HEK293 (cell line): ENCODE measurements around the gene NECAB3.

Source experiments
- GLI2 ChIP-seq: fragments of 450-650 bp; formaldehyde crosslinking; IDR thresholded peaks from 2 replicates; pipeline ENCODE4; 2017; ENCODE audit warnings: missing biosample characterization, missing genetic modification characterization, low read depth, borderline replicate concordance
- GLIS1 ChIP-seq: fragments of 450-650 bp; formaldehyde crosslinking; IDR thresholded peaks from 2 replicates; pipeline ENCODE4 v1.5.1; 2016; ENCODE audit warnings: missing biosample characterization, missing genetic modification characterization
- HOXC10 ChIP-seq: sonication (generic); formaldehyde crosslinking; IDR thresholded peaks from 2 replicates; pipeline ENCODE4 v1.8.1; 2023; ENCODE audit warnings: mild to moderate bottlenecking, missing genetic modification reagents
- KLF8 ChIP-seq: fragments of 450-650 bp; formaldehyde crosslinking; IDR thresholded peaks from 2 replicates; pipeline ENCODE4 v1.5.1; 2016; ENCODE audit warnings: missing biosample characterization, missing genetic modification characterization
- KLF9 ChIP-seq: fragments of 450-650 bp; formaldehyde crosslinking; IDR thresholded peaks from 2 replicates; pipeline ENCODE4 v1.5.1; 2016; ENCODE audit warnings: missing biosample characterization, missing genetic modification characterization, low read depth
- OSR2 ChIP-seq: fragments of 450-650 bp; formaldehyde crosslinking; IDR thresholded peaks from 2 replicates; pipeline ENCODE4 v1.5.1; 2016; ENCODE audit warnings: missing biosample characterization, missing genetic modification characterization
- REPIN1 ChIP-seq: fragments of 450-650 bp; formaldehyde crosslinking; IDR thresholded peaks from 2 replicates; pipeline ENCODE4 v1.5.1; 2017; ENCODE audit warnings: missing biosample characterization, missing genetic modification characterization, low read depth
- SETDB1 ChIP-seq: IDR thresholded peaks from one replicate; pipeline ENCODE4 v1.6.1; 2017; ENCODE audit warnings: mild to moderate bottlenecking, low read length, moderate library complexity, mixed read lengths; ENCODE audit not compliant: insufficient read length
- ZBTB7A ChIP-seq: fragments of 450-650 bp; formaldehyde crosslinking; IDR thresholded peaks from 2 replicates; pipeline ENCODE4 v1.5.1; 2016; ENCODE audit warnings: low read depth, missing biosample characterization, missing genetic modification characterization
- ZNF169 ChIP-seq: fragments of 450-650 bp; formaldehyde crosslinking; IDR thresholded peaks from 2 replicates; pipeline ENCODE4 v1.5.1; 2016; ENCODE audit warnings: missing biosample characterization, missing genetic modification characterization
- ZNF2 ChIP-seq: fragments of 450-650 bp; formaldehyde crosslinking; IDR thresholded peaks from 2 replicates; pipeline ENCODE4 v1.5.1; 2016; ENCODE audit warnings: missing biosample characterization, missing genetic modification characterization
- ZNF202 ChIP-seq: fragments of 450-650 bp; formaldehyde crosslinking; IDR thresholded peaks from 2 replicates; pipeline ENCODE4 v1.5.1; 2016; ENCODE audit warnings: missing biosample characterization, missing genetic modification characterization, borderline replicate concordance
- ZNF221 ChIP-seq: fragments of 450-650 bp; formaldehyde crosslinking; IDR thresholded peaks from 2 replicates; pipeline ENCODE4 v1.5.1; 2017; ENCODE audit warnings: missing biosample characterization, missing genetic modification characterization, borderline replicate concordance
- ZNF223 ChIP-seq: fragments of 450-650 bp; formaldehyde crosslinking; IDR thresholded peaks from 2 replicates; pipeline ENCODE4 v1.5.1; 2016; ENCODE audit warnings: missing biosample characterization, missing genetic modification characterization
- ZNF302 ChIP-seq: fragments of 450-650 bp; formaldehyde crosslinking; IDR thresholded peaks from 2 replicates; pipeline ENCODE4 v1.5.1; 2016; ENCODE audit warnings: missing biosample characterization, missing genetic modification characterization, low read depth
- ZNF341 ChIP-seq: fragments of 450-650 bp; formaldehyde crosslinking; IDR thresholded peaks from 2 replicates; pipeline ENCODE4; 2016; ENCODE audit warnings: low read depth, missing biosample characterization, missing genetic modification characterization
- ZNF391 ChIP-seq: fragments of 450-650 bp; formaldehyde crosslinking; IDR thresholded peaks from 2 replicates; pipeline ENCODE4 v1.5.1; 2016; ENCODE audit warnings: low read depth, missing biosample characterization, missing genetic modification characterization, borderline replicate concordance
- ZNF473 ChIP-seq: fragments of 450-650 bp; formaldehyde crosslinking; IDR thresholded peaks from 2 replicates; pipeline ENCODE4 v1.5.1; 2017; ENCODE audit warnings: missing biosample characterization, missing genetic modification characterization
- ZNF48 ChIP-seq: fragments of 450-650 bp; formaldehyde crosslinking; IDR thresholded peaks from 2 replicates; pipeline ENCODE4 v1.5.1; 2016; ENCODE audit warnings: missing biosample characterization, missing genetic modification characterization
- ZNF521 ChIP-seq: fragments of 450-650 bp; formaldehyde crosslinking; IDR thresholded peaks from 2 replicates; pipeline ENCODE4 v1.5.1; 2017; ENCODE audit warnings: missing biosample characterization, mild to moderate bottlenecking, missing genetic modification characterization
- ZNF549 ChIP-seq: fragments of 450-650 bp; IDR thresholded peaks from 2 replicates; pipeline ENCODE4 v1.5.1; 2018; ENCODE audit warnings: missing biosample characterization, missing genetic modification characterization, mild to moderate bottlenecking, inconsistent platforms, moderate library complexity
- ZNF585B ChIP-seq: fragments of 450-650 bp; formaldehyde crosslinking; IDR thresholded peaks from 2 replicates; pipeline ENCODE4 v1.5.1; 2016; ENCODE audit warnings: missing biosample characterization, missing genetic modification characterization
- ZNF623 ChIP-seq: fragments of 450-650 bp; formaldehyde crosslinking; IDR thresholded peaks from 2 replicates; pipeline ENCODE4 v1.5.1; 2016; ENCODE audit warnings: missing biosample characterization, missing genetic modification characterization
- ZNF629 ChIP-seq: fragments of 450-650 bp; formaldehyde crosslinking; IDR thresholded peaks from 2 replicates; pipeline ENCODE4 v1.5.1; 2017; ENCODE audit warnings: missing biosample characterization, missing genetic modification characterization
- ZNF776 ChIP-seq: fragments of 450-650 bp; formaldehyde crosslinking; IDR thresholded peaks from 2 replicates; pipeline ENCODE4 v1.5.0; 2017; ENCODE audit warnings: missing biosample characterization, missing genetic modification characterization, borderline replicate concordance
- ZNF792 ChIP-seq: fragments of 450-650 bp; formaldehyde crosslinking; IDR thresholded peaks from 2 replicates; pipeline ENCODE4 v1.5.1; 2016; ENCODE audit warnings: missing biosample characterization, missing genetic modification characterization
- TF ChIP-seq, protein P1 (sequence below): fragments of 450-650 bp; formaldehyde crosslinking; IDR thresholded peaks from 2 replicates; pipeline ENCODE4 v1.5.1; 2017; ENCODE audit warnings: missing biosample characterization, missing genetic modification characterization
- TF ChIP-seq, protein P2 (sequence below): fragments of 450-650 bp; formaldehyde crosslinking; IDR thresholded peaks from 2 replicates; pipeline ENCODE4 v1.5.1; 2016; ENCODE audit warnings: missing biosample characterization, missing genetic modification characterization
- TF ChIP-seq, protein P3 (sequence below): sonication (generic); formaldehyde crosslinking; IDR thresholded peaks from 2 replicates; pipeline ENCODE4 v1.8.1; 2022; ENCODE audit warnings: mild to moderate bottlenecking, moderate library complexity, missing genetic modification reagents
- TF ChIP-seq, protein P4 (sequence below): fragments of 450-650 bp; formaldehyde crosslinking; IDR thresholded peaks from 2 replicates; pipeline ENCODE4 v1.5.0; 2017; ENCODE audit warnings: missing biosample characterization, missing genetic modification characterization, borderline replicate concordance
- TF ChIP-seq, protein P5 (sequence below): fragments of 450-650 bp; formaldehyde crosslinking; IDR thresholded peaks from 2 replicates; pipeline ENCODE4 v1.5.1; 2017; ENCODE audit warnings: missing biosample characterization, missing genetic modification characterization

NECAB3 gene

DNA sequence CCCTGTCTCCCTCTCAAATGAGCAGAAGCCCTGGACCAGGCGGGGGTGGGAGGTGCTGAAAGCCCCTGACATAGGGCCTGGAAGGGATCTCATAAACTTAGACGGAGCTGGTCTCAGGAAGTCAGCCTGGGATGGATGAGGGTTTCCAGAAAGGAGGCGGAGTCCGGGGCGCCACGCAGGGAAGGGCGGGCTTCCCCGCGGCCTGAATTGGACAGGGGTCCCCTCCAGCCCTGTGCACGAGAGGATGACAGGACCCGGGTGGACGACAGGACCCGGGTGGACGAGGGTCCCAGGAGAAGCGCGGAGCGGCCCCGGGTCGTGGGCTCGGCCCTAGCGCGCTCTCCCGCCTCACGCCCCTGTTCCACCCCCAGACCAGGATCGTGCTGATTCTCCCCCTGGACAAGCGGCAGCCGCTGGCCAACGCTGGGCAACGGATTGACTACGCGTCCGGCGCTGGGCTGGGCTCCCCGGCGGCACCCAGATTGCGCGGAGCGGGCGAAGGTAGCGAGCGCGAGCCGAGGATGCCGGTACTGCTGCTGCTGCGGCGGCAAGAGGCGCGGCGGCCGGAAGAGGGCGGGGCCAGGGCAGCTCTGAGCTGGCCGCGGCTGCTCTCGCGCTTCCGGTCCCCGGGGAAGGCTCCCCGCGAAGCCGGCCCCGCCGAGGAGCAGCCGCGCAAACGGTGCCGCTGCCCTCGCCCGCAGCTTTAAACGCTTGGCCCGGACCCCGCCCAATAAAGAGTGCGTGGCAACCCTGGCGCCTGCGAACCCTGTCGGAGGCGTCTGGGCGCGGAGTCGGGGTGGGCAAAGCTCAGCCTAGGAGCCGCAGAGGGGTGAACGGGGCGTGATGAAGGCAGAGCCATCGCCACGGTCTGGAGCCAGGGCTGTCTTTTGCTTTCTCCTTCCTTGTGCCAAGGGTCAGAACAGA is 10.8 kb downstream of the NECAB3 start (continued):
- TF ChIP-seq, protein P1, sequence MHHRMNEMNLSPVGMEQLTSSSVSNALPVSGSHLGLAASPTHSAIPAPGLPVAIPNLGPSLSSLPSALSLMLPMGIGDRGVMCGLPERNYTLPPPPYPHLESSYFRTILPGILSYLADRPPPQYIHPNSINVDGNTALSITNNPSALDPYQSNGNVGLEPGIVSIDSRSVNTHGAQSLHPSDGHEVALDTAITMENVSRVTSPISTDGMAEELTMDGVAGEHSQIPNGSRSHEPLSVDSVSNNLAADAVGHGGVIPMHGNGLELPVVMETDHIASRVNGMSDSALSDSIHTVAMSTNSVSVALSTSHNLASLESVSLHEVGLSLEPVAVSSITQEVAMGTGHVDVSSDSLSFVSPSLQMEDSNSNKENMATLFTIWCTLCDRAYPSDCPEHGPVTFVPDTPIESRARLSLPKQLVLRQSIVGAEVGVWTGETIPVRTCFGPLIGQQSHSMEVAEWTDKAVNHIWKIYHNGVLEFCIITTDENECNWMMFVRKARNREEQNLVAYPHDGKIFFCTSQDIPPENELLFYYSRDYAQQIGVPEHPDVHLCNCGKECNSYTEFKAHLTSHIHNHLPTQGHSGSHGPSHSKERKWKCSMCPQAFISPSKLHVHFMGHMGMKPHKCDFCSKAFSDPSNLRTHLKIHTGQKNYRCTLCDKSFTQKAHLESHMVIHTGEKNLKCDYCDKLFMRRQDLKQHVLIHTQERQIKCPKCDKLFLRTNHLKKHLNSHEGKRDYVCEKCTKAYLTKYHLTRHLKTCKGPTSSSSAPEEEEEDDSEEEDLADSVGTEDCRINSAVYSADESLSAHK (tag by site-specific recombination) = no peak
- TF ChIP-seq, protein P2, sequence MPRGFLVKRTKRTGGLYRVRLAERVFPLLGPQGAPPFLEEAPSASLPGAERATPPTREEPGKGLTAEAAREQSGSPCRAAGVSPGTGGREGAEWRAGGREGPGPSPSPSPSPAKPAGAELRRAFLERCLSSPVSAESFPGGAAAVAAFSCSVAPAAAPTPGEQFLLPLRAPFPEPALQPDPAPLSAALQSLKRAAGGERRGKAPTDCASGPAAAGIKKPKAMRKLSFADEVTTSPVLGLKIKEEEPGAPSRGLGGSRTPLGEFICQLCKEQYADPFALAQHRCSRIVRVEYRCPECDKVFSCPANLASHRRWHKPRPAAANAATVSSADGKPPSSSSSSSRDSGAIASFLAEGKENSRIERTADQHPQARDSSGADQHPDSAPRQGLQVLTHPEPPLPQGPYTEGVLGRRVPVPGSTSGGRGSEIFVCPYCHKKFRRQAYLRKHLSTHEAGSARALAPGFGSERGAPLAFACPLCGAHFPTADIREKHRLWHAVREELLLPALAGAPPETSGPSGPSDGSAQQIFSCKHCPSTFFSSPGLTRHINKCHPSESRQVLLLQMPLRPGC = peak; percentile 35; the same call in 1 of the 2 replicates
- TF ChIP-seq GLIS1 (tag by site-specific recombination) (peak; percentile 81), ZNF521 (tag by site-specific recombination) (no peak), ZNF202 (tag by site-specific recombination) (no peak), ZNF792 (tag by site-specific recombination) (no peak), ZNF169 (tag by site-specific recombination) (no peak), SETDB1 (no peak), ZNF776 (tag by site-specific recombination) (no peak), ZBTB7A (tag by site-specific recombination) (peak; percentile 73), ZNF2 (tag by site-specific recombination) (peak; percentile 65; the same call in 1 of the 2 replicates), ZNF341 (tag by site-specific recombination) (peak; percentile 79), ZNF549 (no peak), HOXC10 (CRISPR knock-in tag) (no peak), KLF8 (tag by site-specific recombination) (peak; percentile 72; the same call in 1 of the 2 replicates), REPIN1 (tag by site-specific recombination) (0 out of 2 replicates have a peak, but pooled peaks have one; percentile 33), GLI2 (tag by site-specific recombination) (no peak), ZNF585B (tag by site-specific recombination) (no peak), ZNF48 (no peak), KLF9 (peak; percentile 71), ZNF223 (tag by site-specific recombination) (no peak), ZNF221 (tag by site-specific recombination) (no peak), ZNF629 (tag by site-specific recombination) (no peak; the same call in none of the 2 replicates), ZNF473 (tag by site-specific recombination) (no peak), ZNF623 (no peak), ZNF302 (tag by site-specific recombination) (no peak), ZNF391 (no peak), OSR2 (tag by site-specific recombination) (no peak)
- TF ChIP-seq, protein P3, sequence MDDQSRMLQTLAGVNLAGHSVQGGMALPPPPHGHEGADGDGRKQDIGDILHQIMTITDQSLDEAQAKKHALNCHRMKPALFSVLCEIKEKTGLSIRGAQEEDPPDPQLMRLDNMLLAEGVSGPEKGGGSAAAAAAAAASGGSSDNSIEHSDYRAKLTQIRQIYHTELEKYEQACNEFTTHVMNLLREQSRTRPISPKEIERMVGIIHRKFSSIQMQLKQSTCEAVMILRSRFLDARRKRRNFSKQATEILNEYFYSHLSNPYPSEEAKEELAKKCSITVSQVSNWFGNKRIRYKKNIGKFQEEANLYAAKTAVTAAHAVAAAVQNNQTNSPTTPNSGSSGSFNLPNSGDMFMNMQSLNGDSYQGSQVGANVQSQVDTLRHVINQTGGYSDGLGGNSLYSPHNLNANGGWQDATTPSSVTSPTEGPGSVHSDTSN (CRISPR knock-in tag) = 0 out of 2 replicates have a peak, but pooled peaks have one; percentile 34
- TF ChIP-seq, protein P4, sequence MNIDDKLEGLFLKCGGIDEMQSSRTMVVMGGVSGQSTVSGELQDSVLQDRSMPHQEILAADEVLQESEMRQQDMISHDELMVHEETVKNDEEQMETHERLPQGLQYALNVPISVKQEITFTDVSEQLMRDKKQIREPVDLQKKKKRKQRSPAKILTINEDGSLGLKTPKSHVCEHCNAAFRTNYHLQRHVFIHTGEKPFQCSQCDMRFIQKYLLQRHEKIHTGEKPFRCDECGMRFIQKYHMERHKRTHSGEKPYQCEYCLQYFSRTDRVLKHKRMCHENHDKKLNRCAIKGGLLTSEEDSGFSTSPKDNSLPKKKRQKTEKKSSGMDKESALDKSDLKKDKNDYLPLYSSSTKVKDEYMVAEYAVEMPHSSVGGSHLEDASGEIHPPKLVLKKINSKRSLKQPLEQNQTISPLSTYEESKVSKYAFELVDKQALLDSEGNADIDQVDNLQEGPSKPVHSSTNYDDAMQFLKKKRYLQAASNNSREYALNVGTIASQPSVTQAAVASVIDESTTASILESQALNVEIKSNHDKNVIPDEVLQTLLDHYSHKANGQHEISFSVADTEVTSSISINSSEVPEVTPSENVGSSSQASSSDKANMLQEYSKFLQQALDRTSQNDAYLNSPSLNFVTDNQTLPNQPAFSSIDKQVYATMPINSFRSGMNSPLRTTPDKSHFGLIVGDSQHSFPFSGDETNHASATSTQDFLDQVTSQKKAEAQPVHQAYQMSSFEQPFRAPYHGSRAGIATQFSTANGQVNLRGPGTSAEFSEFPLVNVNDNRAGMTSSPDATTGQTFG = no peak
- TF ChIP-seq, protein P5, sequence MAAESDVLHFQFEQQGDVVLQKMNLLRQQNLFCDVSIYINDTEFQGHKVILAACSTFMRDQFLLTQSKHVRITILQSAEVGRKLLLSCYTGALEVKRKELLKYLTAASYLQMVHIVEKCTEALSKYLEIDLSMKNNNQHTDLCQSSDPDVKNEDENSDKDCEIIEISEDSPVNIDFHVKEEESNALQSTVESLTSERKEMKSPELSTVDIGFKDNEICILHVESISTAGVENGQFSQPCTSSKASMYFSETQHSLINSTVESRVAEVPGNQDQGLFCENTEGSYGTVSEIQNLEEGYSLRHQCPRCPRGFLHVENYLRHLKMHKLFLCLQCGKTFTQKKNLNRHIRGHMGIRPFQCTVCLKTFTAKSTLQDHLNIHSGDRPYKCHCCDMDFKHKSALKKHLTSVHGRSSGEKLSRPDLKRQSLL (tag by site-specific recombination) = no peak
